Ovary (tissue), 3 donors: ENCODE results near the gene SHISA8.

Experiments
- EP300 ChIP-seq: sonication (generic); formaldehyde crosslinking; IDR thresholded peaks from one replicate; pipeline ENCODE4 v1.6.1; 2017; ENCODE audit warnings: antibody characterized with exemption
- POLR2A ChIP-seq: fragments of 450-650 bp; IDR thresholded peaks from one replicate; pipeline ENCODE4 v1.6.1; 2017; ENCODE audit warnings: antibody characterized with exemption, mild to moderate bottlenecking, moderate library complexity
- TF ChIP-seq, protein P1 (sequence below), 3 donors: fragments of 450-650 bp in 2 of 3; fragments of 200-600 bp in 1 of 3; IDR thresholded peaks; one replicate each; pipeline versions ENCODE4 v1.5.1 to v1.8.0; 2016 to 2022; ENCODE audit warnings: antibody characterized with exemption in 3 of 3, mild to moderate bottlenecking in 1 of 3
- donor health status: DM: no; HTN: no; CAD: no.

DNA sequence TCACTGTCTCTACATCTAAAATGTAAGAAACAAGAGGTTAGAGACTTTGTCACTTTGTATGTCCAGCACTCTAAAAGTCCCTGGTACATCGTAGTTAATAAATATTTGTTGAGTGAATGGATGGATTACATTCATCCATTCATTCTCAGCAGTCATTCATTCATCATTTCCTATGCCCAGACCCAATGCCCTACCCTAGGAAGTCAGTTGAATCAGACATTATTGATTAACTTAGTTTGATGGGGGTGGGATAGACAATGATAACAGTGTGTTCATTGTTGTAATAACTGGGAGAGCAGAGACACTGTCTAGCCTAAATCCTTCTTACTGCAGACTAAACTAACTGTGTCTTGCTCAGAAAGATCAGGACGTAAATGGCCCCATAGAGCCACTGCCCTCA, 33.3 kb upstream of the SHISA8 start:
- TF ChIP-seq, protein P1, sequence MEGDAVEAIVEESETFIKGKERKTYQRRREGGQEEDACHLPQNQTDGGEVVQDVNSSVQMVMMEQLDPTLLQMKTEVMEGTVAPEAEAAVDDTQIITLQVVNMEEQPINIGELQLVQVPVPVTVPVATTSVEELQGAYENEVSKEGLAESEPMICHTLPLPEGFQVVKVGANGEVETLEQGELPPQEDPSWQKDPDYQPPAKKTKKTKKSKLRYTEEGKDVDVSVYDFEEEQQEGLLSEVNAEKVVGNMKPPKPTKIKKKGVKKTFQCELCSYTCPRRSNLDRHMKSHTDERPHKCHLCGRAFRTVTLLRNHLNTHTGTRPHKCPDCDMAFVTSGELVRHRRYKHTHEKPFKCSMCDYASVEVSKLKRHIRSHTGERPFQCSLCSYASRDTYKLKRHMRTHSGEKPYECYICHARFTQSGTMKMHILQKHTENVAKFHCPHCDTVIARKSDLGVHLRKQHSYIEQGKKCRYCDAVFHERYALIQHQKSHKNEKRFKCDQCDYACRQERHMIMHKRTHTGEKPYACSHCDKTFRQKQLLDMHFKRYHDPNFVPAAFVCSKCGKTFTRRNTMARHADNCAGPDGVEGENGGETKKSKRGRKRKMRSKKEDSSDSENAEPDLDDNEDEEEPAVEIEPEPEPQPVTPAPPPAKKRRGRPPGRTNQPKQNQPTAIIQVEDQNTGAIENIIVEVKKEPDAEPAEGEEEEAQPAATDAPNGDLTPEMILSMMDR (IDR thresholded peaks at IDR 0.05) = no peak
- TF ChIP-seq POLR2A (no peak), EP300 (no peak)
